K562 (cell line): ENCODE measurements around the gene KNL1. TPM values are rescaled to one million over a fixed set of nuclear protein-coding genes. Genes with fewer than 3 reads are reported as not detected.

Source experiments
- CCNT2 ChIP-seq: IDR thresholded peaks from 2 replicates; pipeline ENCODE4 v1.6.1; 2011; ENCODE audit warnings: borderline replicate concordance, low read depth, mild to moderate bottlenecking, moderate library complexity, mixed read lengths, low read length; ENCODE audit not compliant: insufficient read length; ENCODE audit errors: extremely low read depth
- EGR1 ChIP-seq: fragments of 450-650 bp; conservative IDR thresholded peaks from 2 replicates; pipeline ENCODE4 v1.6.1; 2017; ENCODE audit warnings: mild to moderate bottlenecking
- FOXJ2 ChIP-seq: fragments of 200-800 bp; sonication (Bioruptor generic); IDR thresholded peaks from 2 replicates; pipeline ENCODE4 v1.6.1; 2016; ENCODE audit warnings: missing genetic modification characterization, missing compliant biosample characterization
- HDGF ChIP-seq: fragments of 450-650 bp; IDR thresholded peaks from 2 replicates; pipeline ENCODE4 v1.6.1; 2016
- KLF1 ChIP-seq: fragments of 450-650 bp; IDR thresholded peaks from 2 replicates; pipeline ENCODE4 v1.6.1; 2016; ENCODE audit warnings: missing genetic modification characterization, missing compliant biosample characterization
- KLF10 ChIP-seq: fragments of 250-450 bp; sonication (Bioruptor Pico); IDR thresholded peaks from 2 replicates; pipeline ENCODE4 v1.6.1; 2021; ENCODE audit warnings: matching md5 sums
- MGA ChIP-seq: fragments of 450-650 bp; IDR thresholded peaks from 2 replicates; pipeline ENCODE4 v1.6.1; 2016; ENCODE audit warnings: mild to moderate bottlenecking, moderate library complexity
- MIER1 ChIP-seq: fragments of 450-650 bp; IDR thresholded peaks from 2 replicates; pipeline ENCODE4 v1.6.1; 2016; ENCODE audit warnings: antibody characterized with exemption, mild to moderate bottlenecking, low read depth
- NELFE ChIP-seq: IDR thresholded peaks from 2 replicates; pipeline ENCODE4 v1.6.1; 2011; ENCODE audit warnings: mild to moderate bottlenecking; ENCODE audit not compliant: insufficient read depth, insufficient read length
- NR2C2 ChIP-seq, 2 experiments: fragments of 200-800 bp in 1 of 2; sonication (Bioruptor generic) in 1 of 2; sonication (generic) in 1 of 2; formaldehyde crosslinking in 1 of 2; IDR thresholded peaks; 2 replicates each; pipeline versions ENCODE4 v1.6.1 to v1.8.0; 2016 to 2022; ENCODE audit warnings: mild to moderate bottlenecking in 1 of 2, missing compliant biosample characterization in 1 of 2, missing genetic modification characterization in 1 of 2, missing genetic modification reagents in 1 of 2
- SUPT5H ChIP-seq: fragments of 450-650 bp; IDR thresholded peaks from 2 replicates; pipeline ENCODE4 v1.6.1; 2016
- TEAD1 ChIP-seq, 2 experiments: fragments of 450-650 bp in 1 of 2; sonication (generic) in 1 of 2; formaldehyde crosslinking; IDR thresholded peaks; 2 replicates each; pipeline versions ENCODE4 v1.4.0 to v1.8.0; 2020 to 2022; ENCODE audit warnings: mild to moderate bottlenecking in 2 of 2, missing genetic modification reagents in 1 of 2
- ZNF165 ChIP-seq: fragments of 250-450 bp; sonication (Bioruptor Pico); IDR thresholded peaks from 2 replicates; pipeline ENCODE4 v1.4.0; 2020; ENCODE audit warnings: borderline replicate concordance
- ZNF586 ChIP-seq: fragments of 450-650 bp; formaldehyde crosslinking; conservative IDR thresholded peaks from 2 replicates; pipeline ENCODE4 v1.4.0; 2020; ENCODE audit warnings: mild to moderate bottlenecking, moderate library complexity
- polyA plus RNA-seq, 8 experiments: library from polyadenylated mRNA; depleted of rRNA in 4 of 8; stranded (reverse) in 5 of 8; unstranded in 3 of 8; fragments of >200 nt; fragmentation: Nextera tagmentation in 2 of 8; fragmentation: Illumina TruSeq in 1 of 8; extraction: Ambion mirVana in 2 of 8; extraction: Trizol in 1 of 8; gene quantifications; 2 replicates each; pipeline versions ENCODE4 v1.2.1 to v1.2.3, GENCODE V29; 2011 to 2014; ENCODE audit warnings: inconsistent platforms in 1 of 8, missing spikeins in 1 of 8
- total RNA-seq, 7 experiments: library from RNA; depleted of rRNA in 6 of 7; stranded (reverse); fragments of >200 nt in 6 of 7; fragmentation: Illumina TruSeq in 2 of 7; extraction: Trizol in 2 of 7; gene quantifications; 2 replicates each; pipeline versions ENCODE4 v1.2.1 to v1.2.3, GENCODE V29; 2011 to 2021; ENCODE audit warnings: low replicate concordance in 1 of 7

The KNL1 gene
- total and polyA plus RNA-seq, 9 of the 15 experiments (the other 6 are each of a cell fraction or from before 2014, with no cell fraction given) = 14.5 to 65.4 (median 34.6) TPM

GRCh38 chr15:40694688-40695468, 100.8 kb downstream of the KNL1 start, which contains the start of gene RAD51 (continued):
- TF ChIP-seq NR2C2 (CRISPR knock-in tag; IDR thresholded peaks at IDR 0.05) = no peak; the same call in 1 of the 2 replicates
- peak; percentile 97 for TF ChIP-seq NR2C2 (tag; IDR thresholded peaks at IDR 0.05)
- peak in 1 of 2 experiments; percentile 13; a peak in 1 of 4 replicates for TF ChIP-seq TEAD1 (CRISPR knock-in tag; IDR thresholded peaks at IDR 0.05)
- TF ChIP-seq SUPT5H = peak; percentile 93
- TF ChIP-seq CCNT2 = peak; percentile 17
- TF ChIP-seq KLF1 (tag) = 0 out of 2 replicates have a peak, but pooled peaks have one; percentile 17
- TF ChIP-seq EGR1 = peak; percentile 82; the same call in 1 of the 2 replicates
- peak; percentile 92 for TF ChIP-seq MGA
- TF ChIP-seq HDGF = no peak
- 0 out of 2 replicates have a peak, but pooled peaks have one; percentile 23 for TF ChIP-seq FOXJ2
- TF ChIP-seq MIER1 = no peak
- no peak for TF ChIP-seq ZNF586
- no peak for TF ChIP-seq ZNF165 (CRISPR knock-in tag)
- no peak for TF ChIP-seq NELFE
- no peak for TF ChIP-seq KLF10
